ENCODE data around the gene KLHL6. TPM values are rescaled to one million over a fixed set of nuclear protein-coding genes. Genes with fewer than 3 reads are reported as not detected.
"Not testable (repeated sequence)": the region's sequence is repeated elsewhere in the genome, so short reads cannot be mapped to it uniquely, and the experiment has no call there.

Gene KLHL6
- total RNA-seq, 1 donor from 2014 or later = 24.7 TPM

DNA sequence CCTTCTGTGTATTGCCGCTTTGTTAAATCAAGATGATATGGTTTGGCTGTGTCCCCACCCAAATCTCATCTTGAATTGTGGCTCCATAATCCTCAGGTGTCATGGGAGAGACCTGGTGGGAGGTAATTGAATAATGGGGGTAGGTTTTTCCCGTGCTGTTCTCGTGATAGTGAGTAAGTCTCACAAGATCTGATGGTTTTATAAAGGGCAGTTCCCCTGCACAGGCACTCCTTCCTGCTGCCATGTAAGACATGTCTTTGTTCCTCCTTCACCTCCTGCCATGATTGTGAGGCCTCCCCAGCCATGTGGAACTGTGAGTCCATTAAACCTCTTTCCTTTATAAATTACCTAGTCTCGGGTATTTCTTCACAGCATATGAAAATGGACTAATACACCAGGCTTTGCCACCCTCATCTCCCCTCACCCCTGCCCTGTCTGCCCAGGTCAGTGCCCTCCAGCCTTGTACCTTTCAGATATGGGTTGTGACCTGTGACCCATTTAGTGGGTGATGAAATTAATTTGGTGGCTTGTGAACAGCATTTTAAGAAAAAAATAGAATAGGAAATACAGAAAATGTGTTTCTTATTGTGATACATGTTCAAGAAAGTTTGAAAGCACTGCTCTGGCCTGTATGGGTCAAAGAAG is 71.0 kb downstream of the KLHL6 start:
- peaks cover 6% of the 10 kb centered on the region for H3K4me1 ChIP-seq
- no peak overlapping the region for H3K4me3 ChIP-seq
- peak overlapping the region; percentile 36 for H3K27ac ChIP-seq
- ATAC-seq = no peak
- DNase-seq = no peak
- intact Hi-C loops (cut with DNase I) = no loop called here
- H3K27me3 ChIP-seq = no peaks in the 10 kb centered on the region
- TF ChIP-seq, protein P1, sequence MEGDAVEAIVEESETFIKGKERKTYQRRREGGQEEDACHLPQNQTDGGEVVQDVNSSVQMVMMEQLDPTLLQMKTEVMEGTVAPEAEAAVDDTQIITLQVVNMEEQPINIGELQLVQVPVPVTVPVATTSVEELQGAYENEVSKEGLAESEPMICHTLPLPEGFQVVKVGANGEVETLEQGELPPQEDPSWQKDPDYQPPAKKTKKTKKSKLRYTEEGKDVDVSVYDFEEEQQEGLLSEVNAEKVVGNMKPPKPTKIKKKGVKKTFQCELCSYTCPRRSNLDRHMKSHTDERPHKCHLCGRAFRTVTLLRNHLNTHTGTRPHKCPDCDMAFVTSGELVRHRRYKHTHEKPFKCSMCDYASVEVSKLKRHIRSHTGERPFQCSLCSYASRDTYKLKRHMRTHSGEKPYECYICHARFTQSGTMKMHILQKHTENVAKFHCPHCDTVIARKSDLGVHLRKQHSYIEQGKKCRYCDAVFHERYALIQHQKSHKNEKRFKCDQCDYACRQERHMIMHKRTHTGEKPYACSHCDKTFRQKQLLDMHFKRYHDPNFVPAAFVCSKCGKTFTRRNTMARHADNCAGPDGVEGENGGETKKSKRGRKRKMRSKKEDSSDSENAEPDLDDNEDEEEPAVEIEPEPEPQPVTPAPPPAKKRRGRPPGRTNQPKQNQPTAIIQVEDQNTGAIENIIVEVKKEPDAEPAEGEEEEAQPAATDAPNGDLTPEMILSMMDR (IDR thresholded peaks at IDR 0.05) = no peak
- H3K36me3 ChIP-seq = no peaks in the 10 kb centered on the region
- no peaks in the 10 kb centered on the region for H3K9me3 ChIP-seq

DNA sequence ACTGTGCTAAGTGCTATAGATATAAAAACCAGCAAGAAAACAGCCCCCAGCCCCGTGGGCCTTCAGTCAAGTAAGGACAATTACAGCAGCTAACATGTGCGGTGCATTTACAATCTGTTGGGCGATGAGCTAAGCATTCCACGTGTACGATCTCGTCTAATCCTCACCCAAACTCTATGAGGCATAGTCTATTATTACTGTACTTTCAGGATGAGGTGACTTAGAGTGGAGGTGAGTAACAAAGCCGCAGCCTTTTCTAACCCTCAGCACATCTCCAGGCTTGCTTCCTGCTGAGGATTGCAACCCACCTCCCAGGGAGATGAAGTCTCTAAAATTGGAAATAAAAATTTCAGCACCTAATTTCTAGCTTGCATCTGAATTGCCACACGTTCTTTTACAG is 73.9 kb downstream of the KLHL6 start:
- ATAC-seq (no peak), DNase-seq (no peak)
- TF ChIP-seq, protein P1 (IDR thresholded peaks at IDR 0.05) = no peak
- H3K27me3 ChIP-seq = no peaks in the 10 kb centered on the region
- H3K4me1 ChIP-seq = peaks cover 6% of the 10 kb centered on the region
- no peak overlapping the region for H3K27ac ChIP-seq
- intact Hi-C loops (cut with DNase I) = no loop called here
- H3K36me3 ChIP-seq = no peaks in the 10 kb centered on the region
- H3K9me3 ChIP-seq = no peaks in the 10 kb centered on the region
- no peak overlapping the region for H3K4me3 ChIP-seq

- Histone ChIP-seq H3K36me3 (no peaks in the 10 kb centered on the region), H3K27ac (no peak overlapping the region), H3K4me3 (no peak overlapping the region), H3K4me1 (peaks cover 5% of the 10 kb centered on the region), H3K9me3 (no peaks in the 10 kb centered on the region), H3K27me3 (no peaks in the 10 kb centered on the region)
- no peak for DNase-seq
- TF ChIP-seq, protein P1 (IDR thresholded peaks at IDR 0.05) = no peak
- no peak for ATAC-seq
- intact Hi-C loops (cut with DNase I) = loop anchor here (10.0 kb wide), 1 partner anchor 286 kb away; no protein-coding TSS in a partner anchor
These were observed 77.0 kb downstream of the KLHL6 start for GRCh38 chr3:183478501-183478900.

GRCh38 chr3:183477801-183478456 is 77.6 kb downstream of the KLHL6 start:
- no peak for DNase-seq
- TF ChIP-seq, protein P1 (IDR thresholded peaks at IDR 0.05) = no peak
- no peak for ATAC-seq
- no peak overlapping the region for H3K27ac ChIP-seq
- no peaks in the 10 kb centered on the region for H3K27me3 ChIP-seq
- H3K36me3 ChIP-seq = no peaks in the 10 kb centered on the region
- no peak overlapping the region for H3K4me3 ChIP-seq
- H3K4me1 ChIP-seq = no peaks in the 10 kb centered on the region
- no peaks in the 10 kb centered on the region for H3K9me3 ChIP-seq
- intact Hi-C loops (cut with DNase I) = loop anchor here (10.0 kb wide), 1 partner anchor 287 kb away; no protein-coding TSS in a partner anchor

- H3K36me3 ChIP-seq, ATAC-seq, H3K9me3 ChIP-seq, H3K4me3 ChIP-seq, H3K27ac ChIP-seq, H3K27me3 ChIP-seq, DNase-seq, H3K4me1 ChIP-seq: not testable (repeated sequence)
- intact Hi-C loops (cut with DNase I) = loop anchor here (10.0 kb wide), 1 partner anchor 289 kb away; no protein-coding TSS in a partner anchor
These were observed 79.7 kb downstream of the KLHL6 start for GRCh38 chr3:183475764-183476162.

DNA sequence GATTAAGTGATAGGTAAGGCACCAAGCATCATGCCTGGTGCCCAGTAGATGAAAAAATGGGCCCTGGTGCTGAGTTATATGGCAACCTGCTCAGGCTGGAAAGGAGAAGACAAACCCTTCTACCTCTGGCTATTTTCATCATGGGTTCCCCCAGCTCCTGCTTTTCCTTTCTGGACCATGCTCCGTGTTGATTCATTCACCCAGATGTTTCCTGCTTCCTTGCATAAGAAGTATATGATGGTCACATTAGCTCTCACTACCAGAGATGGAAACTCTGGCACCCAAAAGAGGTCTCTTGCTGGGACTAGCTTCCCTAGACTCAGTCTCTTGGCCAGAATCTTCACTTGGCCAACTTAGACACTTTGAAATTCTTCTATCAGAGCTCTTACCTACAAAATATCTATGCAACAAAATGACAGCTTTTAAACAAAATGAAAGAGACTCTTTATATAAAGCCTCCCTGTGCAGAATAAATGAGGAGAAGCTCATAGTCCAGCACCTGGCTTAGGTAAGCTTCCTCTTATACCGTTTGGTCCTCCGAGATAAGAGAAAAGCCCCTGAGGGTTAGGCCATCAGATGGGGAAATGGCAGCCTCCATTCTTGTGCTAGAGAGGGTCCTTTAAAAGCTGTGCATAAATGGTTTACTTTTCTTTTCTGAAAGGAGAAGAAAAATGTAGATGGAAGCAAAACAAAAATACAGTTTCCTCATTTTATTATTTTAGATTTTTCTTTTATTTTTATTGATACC is 80.3 kb downstream of the KLHL6 start:
- no peaks in the 10 kb centered on the region for H3K9me3 ChIP-seq
- ATAC-seq (no peak), DNase-seq (no peak)
- H3K4me1 ChIP-seq = no peaks in the 10 kb centered on the region
- H3K36me3 ChIP-seq = no peaks in the 10 kb centered on the region
- no peaks in the 10 kb centered on the region for H3K27me3 ChIP-seq
- TF ChIP-seq, protein P1 (IDR thresholded peaks at IDR 0.05) = no peak
- no peak overlapping the region for H3K27ac ChIP-seq
- H3K4me3 ChIP-seq = no peak overlapping the region
- intact Hi-C loops (cut with DNase I) = loop anchor here (10.0 kb wide), 1 partner anchor 290 kb away; no protein-coding TSS in a partner anchor
